ENCODE results near the gene PPP1R12A. TPM values are rescaled to one million over a fixed set of nuclear protein-coding genes. Genes with fewer than 3 reads are reported as not detected.
A peak's percentile ranks its signal among the peaks of the same experiment; 100 is the strongest.
"Not testable (repeated sequence)": the region's sequence is repeated elsewhere in the genome, so short reads cannot be mapped to it uniquely, and the experiment has no call there.

Gene PPP1R12A
- total RNA-seq, 1 donor from 2014 or later, result 43.9 TPM

DNA sequence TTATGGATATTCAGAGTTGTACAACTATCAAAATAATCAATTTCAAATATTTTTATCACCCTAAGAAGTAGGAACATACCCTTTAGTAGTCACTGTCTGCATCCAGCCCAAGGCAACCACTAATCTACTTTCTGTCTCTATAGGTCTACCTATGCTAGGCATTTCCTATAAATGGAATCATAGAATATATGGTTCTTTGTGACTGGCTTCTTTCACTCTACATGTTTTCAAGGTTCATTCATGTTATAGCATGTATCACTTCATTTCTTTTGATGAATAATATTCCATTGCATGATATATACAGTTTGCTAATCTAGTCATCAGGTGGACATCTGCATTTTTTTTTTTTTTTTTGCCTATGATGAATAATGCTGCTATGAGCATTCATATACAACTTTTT is 112.4 kb downstream of the PPP1R12A start:
- ATAC-seq (no peak), DNase-seq (ENCODE audit: missing footprints) (no peak)
- intact Hi-C loops (cut with DNase I), result loop anchor here (5.0 kb wide), 1 partner anchor 35 kb away; no protein-coding TSS in a partner anchor

DNA sequence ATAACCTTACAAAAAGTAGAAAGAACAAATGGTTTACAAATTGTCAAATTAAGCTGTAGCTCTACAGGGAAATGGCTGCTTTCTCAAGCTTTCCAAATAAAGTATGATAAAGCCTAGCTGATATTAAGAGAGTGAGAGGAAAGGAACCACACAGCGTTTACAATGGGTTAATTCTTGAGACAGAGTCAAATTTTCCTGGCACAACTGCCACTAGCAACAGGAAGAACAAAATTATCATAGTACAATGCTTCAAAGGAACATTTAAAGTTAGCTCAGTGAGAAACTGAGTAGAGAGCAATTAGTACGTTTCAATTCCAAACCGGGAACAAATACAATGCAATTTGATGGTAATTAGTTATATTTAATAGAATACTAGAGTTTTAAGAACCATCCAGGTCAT is 116.0 kb downstream of the PPP1R12A start:
- intact Hi-C loops (cut with DNase I), result loop anchor here (10.0 kb wide), 1 partner anchor 116 kb away; the partner anchor contains the start of gene PPP1R12A
- DNase-seq (ENCODE audit: missing footprints) (no peak), ATAC-seq (peak; percentile 59)

DNA sequence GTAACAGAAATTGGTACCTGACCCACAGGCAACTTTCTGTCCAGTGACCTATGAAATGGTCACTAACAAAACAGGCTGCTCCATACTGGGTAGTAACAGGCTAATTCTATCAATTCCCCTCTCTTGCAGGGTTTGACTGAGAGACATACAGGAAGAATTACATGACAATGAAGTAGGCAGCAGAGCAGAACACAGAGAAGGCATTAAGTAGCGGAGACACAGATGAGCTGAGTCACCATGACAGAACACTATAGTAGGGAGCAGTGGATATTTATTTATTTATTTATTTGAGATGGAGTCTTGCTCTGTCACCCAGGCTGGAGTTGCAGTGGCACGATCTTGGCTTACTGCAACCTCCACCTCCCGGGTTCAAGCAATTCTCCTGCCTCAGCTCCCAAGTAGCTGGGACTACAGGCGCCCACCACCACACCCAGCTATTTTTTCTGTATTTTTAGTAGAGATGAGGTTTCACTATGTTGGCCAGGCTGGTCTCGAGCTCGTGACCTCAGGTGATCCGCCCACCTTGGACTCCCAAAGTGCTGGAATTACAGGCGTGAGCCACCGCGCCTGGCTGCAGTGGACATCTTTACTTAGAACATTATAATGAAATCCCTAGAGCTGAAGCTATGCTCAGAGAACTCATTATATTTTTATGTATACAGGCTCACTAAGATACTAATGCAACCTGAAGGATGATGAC is 150.4 kb downstream of the PPP1R12A start:
- intact Hi-C loops (cut with DNase I), result loop anchor here (5.0 kb wide), 1 partner anchor 38 kb away; no protein-coding TSS in a partner anchor
- peak; percentile 46 for DNase-seq (ENCODE audit: missing footprints)
- ATAC-seq, result not testable (repeated sequence)

DNA sequence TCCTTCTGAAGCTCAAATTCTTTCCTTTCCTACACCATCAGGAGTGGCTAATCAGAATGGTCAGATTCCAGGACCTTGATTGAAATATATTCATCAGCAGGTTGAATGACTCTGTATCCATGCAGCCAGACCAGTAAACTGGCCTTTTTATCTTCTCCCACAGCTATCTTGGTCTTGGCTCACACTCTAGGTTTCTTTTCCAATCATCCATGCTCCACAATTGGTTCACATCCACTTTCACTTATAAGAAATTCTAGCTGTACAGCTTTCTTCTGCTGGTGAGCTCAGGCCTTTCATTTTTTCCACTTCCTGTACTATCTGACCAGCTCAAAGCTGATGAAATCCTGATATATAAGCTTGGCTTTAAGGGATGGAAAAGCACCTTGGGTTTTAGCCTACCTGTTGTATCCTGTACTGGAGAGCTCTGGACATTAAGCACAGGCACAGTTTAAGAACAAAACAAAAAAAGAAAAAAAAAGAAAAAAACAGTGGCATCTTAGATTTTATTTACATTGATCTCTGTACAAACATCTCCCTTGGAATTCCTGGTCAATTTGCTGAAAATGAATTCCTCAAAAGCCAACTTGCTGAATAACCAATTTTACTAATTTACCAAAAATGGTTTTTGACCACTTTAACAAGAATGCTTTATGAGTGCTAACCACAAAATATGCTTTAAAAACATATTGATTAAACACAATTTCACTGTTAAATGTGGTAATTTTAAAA is 152.6 kb downstream of the PPP1R12A start:
- DNase-seq (ENCODE audit: missing footprints) (no peak), ATAC-seq (peak; percentile 77)
- intact Hi-C loops (cut with DNase I), result no loop called here

DNA sequence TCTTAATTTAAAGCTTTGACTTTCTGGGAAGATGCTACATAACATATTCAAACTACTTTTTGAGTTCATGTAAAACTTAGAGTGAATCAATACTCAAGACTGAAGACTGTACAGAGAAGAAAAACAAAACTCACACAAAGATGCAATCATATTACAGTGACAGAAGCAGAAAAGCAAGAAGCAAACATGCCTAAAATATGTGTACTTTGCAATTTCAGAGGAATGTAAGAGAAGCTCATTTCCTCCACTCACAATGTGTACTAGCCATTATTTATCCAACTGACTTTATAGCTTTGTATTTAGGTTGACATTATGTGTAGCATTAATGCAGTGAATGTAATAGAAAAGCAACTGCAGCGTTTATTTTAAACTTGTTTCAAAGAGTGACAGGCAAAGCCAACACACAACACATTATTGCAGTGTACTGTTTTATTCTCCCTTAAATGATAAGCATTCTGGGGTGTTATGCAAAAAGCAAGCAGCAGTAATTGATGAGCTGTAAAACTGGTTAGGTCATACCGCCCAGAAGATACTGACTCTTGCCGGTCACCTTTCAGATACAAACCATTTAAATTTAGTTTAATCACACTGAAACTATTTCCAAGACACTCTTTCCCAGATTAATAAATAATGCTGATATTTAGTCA is 156.0 kb downstream of the PPP1R12A start:
- ATAC-seq, result no peak
- intact Hi-C loops (cut with DNase I), result loop anchor here (10.0 kb wide), 1 partner anchor 406 kb away; no protein-coding TSS in a partner anchor

DNA sequence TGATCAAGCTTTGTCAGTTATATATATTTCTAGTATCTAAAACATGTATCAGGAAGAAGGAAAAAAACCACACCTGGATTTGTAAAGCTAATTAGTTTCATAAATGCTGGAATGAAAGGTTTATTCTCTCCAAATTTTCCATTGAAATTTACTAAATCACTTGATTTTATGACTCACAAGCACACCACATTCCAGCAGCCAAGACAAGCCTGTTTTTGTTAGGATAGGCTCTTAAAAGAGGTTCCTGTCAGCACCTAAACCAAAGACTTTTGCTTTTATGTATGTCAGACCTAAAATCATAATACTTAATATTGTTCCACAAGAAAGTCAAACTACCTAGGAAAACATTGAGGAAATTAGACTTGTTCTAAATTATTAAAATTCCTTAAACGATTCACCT is 158.8 kb downstream of the PPP1R12A start:
- ATAC-seq (peak; percentile 39), DNase-seq (ENCODE audit: missing footprints) (no peak)
- intact Hi-C loops (cut with DNase I), result loop anchor here (10.0 kb wide), 1 partner anchor 409 kb away; no protein-coding TSS in a partner anchor

More for the DNA sequence above, 156.0 kb downstream of the PPP1R12A start:
- DNase-seq (ENCODE audit: missing footprints), result no peak

DNA sequence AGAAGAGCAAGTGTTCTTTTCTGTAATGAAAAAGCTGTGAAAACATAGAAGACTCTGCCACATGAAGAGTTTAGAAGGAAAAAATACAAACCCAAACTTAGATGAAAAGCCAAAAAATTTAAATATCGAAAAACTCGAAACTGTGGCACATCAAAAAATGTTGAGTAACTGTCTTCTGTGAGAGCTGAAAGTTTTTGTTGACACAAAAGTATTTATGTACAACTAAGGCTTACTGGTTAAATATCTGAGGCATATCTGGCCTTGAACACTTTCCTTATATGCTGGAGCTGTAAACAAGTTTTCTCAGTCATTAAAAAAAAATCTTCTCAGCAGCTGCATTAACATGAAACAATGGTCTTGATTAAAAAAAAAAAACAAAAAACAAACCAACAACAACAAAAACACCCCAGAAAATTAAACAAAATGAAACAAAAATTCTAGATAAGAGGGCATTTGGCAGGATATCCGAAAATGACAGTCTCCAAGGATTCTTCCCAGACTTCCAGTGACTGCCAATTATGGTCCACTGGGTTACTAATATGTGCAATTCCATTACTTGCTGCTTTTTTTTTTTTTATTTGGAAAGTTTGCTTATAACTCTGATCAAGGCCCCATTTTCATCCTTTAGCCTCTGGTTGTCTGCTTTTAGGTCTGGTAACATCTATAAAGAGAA is 159.4 kb downstream of the PPP1R12A start:
- intact Hi-C loops (cut with DNase I), result loop anchor here (10.0 kb wide), 1 partner anchor 409 kb away; no protein-coding TSS in a partner anchor
- no peak for DNase-seq (ENCODE audit: missing footprints)
- peak; percentile 68 for ATAC-seq

DNA sequence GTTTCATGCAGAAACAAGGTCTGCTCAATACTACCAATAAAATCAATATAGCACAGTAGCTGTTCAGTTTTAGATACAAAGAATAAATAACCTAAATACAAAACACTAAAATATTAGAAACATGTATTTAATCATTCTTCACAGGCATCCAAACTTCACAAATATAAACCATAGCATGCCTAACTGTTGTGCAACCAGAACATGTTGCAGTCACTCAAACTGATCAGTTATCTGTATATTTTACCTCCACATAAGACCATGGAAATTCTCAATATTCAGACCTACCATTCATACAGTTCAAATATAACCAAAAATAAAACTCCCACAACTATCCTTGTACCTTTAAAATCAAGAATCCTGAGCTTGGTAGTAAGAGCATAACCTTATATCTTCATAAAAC is 161.0 kb downstream of the PPP1R12A start:
- intact Hi-C loops (cut with DNase I), result loop anchor here (10.0 kb wide), 1 partner anchor 411 kb away; no protein-coding TSS in a partner anchor
- ATAC-seq (no peak), DNase-seq (ENCODE audit: missing footprints) (no peak)

DNA sequence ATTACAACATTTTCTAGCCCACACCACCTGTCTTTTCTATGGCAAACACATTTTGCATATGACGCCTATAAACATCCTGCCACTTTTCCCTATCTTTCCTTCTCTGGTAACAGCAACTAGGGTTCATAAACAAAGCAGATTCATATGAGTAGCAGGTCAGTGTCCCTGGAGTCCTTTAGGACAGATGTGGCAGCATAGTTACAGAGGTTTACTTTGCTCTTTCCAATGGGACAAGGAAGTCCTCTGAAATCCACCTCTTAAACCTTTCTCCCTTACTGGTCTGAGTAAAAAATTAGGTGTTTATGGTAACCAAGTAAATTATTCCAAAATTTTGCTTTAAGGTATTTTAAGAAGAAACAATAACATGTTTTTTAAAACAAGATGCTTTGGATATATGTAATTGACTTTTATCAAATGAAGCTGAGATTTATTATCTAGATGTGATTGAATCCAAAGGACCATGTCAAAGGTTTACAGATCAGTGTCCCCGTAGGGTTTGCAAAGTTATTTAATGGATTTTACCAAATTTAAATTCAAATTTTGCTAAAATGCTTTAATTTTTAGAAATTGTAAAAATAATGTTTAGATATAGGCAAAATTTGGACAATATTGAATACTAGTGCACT is 164.9 kb downstream of the PPP1R12A start:
- ATAC-seq (peak; percentile 51), DNase-seq (ENCODE audit: missing footprints) (no peak)
- intact Hi-C loops (cut with DNase I), result loop anchor here (10.0 kb wide), 1 partner anchor 415 kb away; no protein-coding TSS in a partner anchor

DNA sequence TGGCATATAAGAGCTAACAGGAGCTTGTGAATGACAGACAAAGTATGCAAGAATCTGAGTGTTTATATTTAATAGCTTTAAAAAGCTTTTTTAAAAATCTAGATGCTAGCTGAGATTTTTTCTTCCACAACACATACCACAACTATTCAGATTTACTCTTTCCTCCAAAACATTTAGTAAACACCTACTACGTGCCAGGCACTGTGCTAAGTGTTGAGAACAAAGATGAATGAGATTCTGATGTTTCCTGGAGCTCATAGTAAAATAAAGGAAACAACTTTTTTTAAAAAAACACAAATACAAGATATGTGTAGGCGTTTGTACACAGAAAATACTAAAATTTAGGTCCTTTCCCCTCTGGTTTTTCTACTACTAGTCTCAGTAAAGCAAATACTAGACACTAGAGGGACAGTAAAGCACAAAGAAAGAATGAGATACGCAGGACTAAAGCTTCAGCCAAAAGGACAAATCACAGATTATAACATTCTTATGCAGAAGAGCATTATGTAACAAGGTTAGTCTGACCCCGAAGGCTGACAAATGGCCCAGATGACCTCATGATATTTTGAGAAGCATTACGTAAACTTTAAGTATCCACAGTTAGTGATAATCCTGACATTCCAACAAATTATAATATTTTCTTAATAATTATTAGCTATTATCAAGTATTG is 165.6 kb downstream of the PPP1R12A start:
- peak; percentile 90 for ATAC-seq

DNA sequence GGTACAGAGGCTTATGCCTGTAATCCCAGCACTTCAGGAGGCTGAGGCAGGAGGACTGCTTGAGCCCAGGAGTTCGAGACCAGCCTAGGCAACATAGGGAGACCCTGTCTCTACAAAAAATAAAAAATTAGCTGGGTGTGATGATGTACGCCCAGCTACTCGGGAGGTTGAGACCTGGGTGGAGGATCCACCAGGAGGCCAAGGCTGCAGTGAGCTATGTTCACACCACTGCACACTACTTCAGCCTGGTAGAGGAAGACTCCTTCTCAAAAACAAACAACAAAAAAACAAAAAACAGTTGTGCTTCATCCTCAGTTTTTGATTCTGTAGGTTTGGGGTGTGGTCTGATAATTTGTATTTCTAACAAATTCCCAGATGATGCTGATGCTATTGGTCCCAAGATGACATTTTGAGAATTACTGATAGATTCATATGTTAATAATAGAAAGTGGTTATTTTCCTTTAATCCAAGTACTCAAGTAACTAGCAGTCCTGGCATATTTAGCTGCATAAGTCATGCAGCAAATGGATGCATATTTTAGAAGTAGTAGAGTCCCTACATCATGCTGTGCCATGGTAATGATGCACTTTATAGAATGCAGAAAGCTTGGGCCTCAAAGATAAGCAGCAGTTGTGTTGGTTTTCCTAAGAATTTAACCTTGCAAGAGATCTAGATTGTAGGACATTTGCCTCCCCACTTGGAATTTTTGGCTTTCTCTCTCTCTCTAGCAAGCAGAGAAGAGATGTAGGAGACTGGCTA is 168.0 kb downstream of the PPP1R12A start:
- ATAC-seq (no peak), DNase-seq (ENCODE audit: missing footprints) (no peak)
- intact Hi-C loops (cut with DNase I), result no loop called here

More for the DNA sequence above, 165.6 kb downstream of the PPP1R12A start:
- intact Hi-C loops (cut with DNase I), result no loop called here
- no peak for DNase-seq (ENCODE audit: missing footprints)

DNA sequence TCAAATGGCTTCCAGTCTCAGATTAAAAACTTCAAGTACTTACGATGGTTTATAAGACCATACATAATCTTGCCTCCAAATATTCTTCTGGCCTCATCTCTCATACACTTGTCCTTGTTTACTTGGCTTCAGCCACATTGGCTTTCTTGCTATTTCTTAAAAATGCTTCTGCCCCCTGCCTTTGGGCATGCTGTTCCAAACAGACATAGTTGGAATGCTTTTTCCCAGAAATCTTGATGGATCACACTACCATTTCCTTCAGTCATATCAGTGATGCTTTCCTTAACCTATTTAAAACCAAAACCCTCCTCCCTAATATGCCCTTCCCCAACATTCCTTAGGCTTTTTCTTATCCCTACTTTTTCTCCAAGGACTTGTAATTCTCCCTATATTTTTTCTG is 169.7 kb downstream of the PPP1R12A start:
- intact Hi-C loops (cut with DNase I), result no loop called here
- DNase-seq (ENCODE audit: missing footprints) (no peak), ATAC-seq (no peak)

DNA sequence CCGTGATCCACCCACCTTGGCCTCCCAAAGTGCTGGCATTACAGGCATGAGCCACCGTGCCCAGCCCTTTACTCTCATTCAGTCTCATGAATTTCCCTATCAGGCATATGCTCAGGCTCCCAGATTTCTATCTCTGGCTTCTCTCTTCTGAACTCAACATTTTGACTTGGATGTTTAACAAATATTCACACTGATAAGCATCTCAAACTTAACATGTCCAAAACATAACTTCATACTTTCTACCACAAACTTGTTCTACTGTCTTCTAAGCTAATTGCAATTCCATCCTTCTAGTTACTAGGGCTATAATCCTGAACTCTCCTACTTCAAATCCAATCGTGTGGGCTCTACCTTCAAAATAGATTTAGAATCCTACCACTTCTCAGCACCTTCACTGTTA is 170.3 kb downstream of the PPP1R12A start:
- intact Hi-C loops (cut with DNase I), result no loop called here
- ATAC-seq (no peak), DNase-seq (ENCODE audit: missing footprints) (no peak)

DNA sequence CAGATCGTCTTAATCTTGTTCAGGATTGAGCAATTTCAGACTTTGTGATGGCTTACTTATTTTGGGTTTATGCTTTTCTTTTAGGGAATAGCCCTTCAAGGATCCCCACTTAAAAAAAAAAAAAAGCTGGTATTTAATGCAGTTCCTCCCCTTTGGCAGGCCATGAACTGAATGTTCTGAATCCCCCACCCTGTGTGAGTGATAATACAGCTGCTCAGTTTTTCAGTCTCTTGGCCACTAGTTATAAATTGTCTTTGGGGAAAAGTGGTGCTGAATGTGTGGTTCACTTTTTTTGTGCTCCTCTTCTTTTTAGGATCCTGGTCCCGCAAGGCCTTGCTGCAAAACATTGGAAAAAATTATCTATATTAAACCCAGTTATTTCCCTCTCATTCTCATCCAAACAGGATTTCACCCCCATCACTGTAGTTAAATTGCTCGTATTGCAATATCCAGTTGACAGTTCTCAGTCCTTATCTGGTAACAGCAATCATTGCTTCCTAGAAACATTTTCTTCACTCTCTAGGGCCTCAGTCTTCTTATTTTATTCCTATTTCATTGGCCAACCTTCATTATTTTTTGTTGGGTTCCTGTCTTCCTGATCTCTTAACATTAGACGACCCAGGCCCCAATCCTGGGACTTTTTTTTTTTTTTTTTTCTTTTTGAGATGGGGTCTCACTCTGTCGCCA is 171.0 kb downstream of the PPP1R12A start:
- intact Hi-C loops (cut with DNase I), result no loop called here
- peak; percentile 81 for ATAC-seq
- DNase-seq (ENCODE audit: missing footprints), result no peak

DNA sequence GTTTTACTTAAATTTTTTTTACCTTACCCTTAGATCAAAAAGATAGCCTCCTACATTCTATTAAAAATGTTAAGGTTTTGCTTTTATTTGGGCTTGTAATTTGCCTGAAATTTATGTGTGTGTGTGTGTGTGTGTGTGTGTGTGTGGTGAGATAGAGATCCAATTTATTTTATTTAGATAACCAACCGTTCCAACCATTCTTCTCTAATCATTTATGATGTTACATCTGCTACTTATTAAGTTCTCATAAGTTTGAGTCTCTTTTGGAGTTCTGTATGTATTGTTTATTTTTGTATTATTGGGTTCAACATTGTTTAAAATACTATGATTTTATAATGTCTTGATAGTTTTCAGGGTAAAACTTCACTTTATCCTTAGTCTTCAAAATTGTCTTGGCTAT is 173.6 kb downstream of the PPP1R12A start:
- no peak for DNase-seq (ENCODE audit: missing footprints)
- no peak for ATAC-seq
- intact Hi-C loops (cut with DNase I), result no loop called here

DNA sequence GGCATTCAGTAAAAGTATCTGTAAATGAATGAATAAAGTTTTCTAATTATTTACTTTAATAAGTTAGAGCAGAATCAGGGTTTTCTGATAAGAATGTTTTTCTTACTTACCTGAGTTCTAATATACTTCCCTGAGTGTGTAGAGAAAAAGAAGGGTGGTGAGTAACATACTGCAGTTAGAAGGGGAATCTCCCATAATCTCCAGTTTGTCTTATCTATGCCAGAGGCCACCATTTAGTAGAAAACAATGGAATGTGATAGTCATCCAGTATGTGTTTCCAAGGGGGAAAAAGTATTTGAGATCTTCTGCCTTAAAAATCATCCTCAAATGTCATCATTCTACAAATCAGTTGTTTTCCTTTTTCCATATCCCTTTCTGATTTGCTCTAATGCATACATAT is 187.6 kb downstream of the PPP1R12A start:
- intact Hi-C loops (cut with DNase I), result no loop called here
- no peak for DNase-seq (ENCODE audit: missing footprints)
- no peak for ATAC-seq
